Cerebellar nuclear complex (tissue), 1 donor: ENCODE results near the gene TM4SF20.

ENCODE experiments used
- DNase-seq, 2 experiments: peaks; one replicate each; lab custom pipeline; 2025; lab: John Stamatoyannopoulos, UW

The TM4SF20 gene, protein sequence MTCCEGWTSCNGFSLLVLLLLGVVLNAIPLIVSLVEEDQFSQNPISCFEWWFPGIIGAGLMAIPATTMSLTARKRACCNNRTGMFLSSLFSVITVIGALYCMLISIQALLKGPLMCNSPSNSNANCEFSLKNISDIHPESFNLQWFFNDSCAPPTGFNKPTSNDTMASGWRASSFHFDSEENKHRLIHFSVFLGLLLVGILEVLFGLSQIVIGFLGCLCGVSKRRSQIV

DNA sequence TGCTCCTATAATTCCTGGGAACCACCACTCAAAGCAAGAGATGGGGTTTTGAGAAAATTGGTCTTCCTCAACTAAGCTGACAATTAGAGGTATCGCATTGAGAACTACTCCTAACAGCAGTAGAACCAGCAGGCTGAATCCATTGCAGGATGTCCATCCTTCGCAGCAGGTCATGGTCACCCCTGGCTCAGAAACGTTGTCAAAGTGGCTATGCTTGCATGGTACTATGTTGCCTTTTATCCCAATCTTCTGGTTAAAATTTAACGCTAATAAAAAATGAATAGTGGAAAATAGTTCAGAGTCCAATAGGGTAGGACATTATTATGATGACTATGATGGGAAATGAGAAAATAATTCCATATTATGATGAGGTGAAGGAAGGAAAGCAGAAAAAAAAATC, at the start of gene TM4SF20:
TSS of gene TM4SF20 (minus strand) at position 212 of the 400 bp plus-strand sequence. CDS start at position 174, 38 bp downstream.
- no peak for DNase-seq

DNA sequence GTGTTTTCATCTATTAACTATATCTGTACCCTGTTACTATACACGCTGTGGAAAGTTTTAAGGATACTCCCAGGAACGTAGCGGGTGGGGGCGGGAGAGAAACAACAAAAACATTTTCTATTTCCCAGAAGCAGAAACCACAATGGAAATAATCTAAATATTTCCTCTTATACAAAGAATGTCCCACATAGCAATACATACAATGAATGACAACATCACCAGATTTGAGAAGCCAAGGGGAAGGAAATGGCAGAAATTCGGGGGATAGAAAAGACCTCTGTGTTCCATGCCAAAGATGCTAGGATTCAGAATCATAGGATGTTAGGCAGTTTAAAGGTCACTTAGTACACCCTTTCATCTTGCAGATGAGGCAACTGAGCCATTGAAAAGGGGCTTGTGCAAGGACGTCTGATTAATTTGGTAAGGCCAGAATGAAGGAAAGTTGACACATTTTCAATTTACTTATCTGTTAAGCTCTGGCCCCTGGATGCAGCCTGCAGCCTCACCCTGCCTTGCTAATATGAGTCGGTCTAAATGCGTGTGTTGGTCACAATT, 49.7 kb upstream of the TM4SF20 start:
- no peak for DNase-seq

DNA sequence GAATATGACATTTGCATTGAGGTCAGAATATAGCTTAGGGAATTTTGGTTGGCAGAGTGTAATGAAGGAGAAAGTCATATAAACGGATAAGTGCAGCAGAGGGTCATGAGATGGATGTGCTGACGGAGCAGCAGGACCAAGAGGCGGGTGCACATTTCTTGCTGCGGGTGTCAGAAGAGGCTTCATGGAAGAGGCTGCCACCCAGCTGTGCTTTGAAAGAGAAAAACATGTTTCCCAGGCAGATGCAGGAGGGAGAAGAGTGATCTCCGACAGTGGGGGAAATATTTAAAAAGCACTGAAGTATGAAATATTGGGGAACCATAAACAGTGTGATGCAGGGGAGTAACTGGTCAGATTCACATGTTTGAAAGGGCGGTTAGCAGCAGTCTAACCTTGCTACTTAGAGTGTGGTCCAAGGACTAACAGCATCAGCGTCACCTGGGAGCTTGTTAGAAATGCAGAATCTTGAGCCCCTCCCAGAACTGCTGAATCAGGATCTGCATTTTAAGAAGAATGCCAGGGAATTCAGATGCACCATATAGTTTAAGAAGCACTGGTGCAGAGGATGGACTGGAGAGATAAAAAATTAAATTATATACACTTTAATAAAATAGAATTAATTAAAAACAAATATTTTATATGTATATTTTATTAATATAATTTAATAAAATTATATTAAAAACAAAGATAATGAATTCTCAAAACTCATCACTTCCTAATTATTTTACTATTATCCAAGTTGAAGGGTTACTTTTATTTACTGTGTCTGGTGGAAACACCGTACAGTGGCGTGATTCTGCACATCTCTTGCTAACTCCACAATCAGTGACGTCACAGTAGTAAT, 44.8 kb upstream of the TM4SF20 start:
- DNase-seq, result no peak

DNA sequence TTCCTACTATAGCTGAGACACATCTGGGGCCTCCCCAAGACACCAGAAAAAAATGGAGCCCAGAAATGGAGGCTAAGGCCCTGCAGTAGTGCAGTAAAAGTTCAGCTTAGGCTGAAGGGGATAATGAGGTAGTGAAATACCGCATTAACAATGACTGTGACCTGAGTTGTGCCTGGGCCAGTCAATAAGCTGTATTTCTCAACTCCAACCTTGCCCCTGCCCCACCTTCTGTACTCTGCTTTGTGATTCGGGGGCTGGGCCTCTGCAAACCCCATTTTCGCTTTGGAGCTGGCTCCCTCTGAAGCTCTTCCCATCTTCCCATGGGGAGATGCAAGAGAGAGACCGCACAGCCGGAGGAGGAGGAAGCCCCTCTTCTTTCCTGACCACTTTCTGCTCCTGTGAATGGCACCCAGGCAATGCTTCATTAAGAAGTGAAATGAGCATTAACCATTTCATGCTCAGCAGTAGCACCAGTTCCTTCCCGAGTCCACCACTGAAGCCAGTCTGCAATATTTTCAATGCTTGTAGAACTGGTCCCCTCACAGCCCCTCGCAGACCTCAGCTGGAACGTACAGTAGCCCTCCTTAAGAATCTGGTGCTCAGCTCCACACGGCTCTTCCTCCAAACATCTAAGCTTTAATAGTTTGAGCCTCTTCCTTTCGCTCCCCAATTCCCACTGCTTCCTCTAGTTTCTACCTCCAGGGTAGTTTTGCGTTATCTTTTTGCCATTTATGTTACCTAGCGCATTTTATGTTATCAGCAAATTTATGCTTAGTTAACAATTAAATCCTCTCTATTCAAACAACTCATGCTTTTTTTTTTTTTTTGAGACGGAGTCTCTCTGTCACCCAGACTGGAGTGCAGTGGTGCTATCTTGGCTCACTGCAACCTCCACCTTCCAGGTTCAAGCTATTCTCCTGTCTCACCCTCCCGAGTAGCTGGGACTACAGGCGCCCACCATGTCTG, 41.3 kb upstream of the TM4SF20 start:
- no peak for DNase-seq

DNA sequence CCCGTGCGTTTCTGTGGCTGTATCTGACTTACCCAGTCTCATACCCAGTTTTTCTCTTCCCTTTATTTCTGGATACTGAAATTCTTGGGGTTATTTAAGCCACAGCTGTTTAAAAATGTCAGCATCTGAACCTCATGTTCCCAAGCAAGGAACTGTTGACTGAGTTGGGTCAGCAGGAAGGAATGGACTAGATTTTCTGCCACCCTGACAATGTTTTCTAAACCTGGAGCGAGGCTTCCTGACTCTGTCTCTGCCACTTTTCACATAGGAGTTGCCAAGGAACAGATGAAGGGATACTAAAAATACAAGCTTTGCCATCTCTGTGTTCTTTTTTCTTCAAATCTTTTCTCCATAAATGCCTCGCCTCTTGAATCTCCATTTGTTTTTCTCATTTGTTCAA, 37.6 kb upstream of the TM4SF20 start:
- DNase-seq, result no peak

DNA sequence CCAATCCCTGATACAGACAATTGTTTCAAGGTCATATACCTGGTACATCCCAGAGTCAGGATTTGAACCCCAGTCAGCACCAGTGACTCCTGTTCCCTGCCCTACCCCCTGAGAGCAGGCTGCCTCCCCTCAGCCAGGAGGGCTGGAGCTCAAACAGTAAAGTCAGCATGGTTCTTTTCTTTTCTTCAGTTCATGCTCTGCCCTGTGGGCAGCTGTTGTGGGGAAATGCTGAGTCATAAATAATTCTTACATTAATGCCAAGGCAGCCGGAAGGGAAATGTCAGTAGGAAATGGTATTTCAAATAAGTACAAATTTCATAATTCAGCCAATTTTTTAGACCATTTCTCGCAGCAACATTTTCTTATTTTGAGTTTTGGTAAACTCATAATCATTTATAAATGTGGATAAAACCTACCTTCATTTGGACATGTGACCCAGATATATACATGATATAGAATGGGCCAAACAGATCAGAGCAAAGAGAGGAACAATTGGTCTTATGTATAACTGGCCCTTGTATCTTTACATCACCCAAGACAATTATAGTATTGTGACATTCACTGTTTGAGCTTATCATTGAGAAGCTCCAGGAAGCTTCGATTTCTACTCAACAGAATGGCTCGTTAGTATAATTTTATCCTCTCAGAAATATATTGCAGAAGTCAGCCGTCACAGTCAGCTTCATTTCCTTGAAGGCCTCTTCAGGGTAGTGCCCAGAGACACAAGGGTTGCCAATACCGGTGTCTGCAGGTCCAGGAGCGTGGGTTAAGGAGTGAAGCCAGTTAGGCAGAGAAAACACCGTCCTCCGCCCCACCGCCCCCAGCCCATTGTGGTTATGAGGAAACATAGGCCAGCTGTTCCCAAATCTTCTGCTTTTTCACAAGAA, 36.7 kb upstream of the TM4SF20 start:
- DNase-seq, result no peak

DNA sequence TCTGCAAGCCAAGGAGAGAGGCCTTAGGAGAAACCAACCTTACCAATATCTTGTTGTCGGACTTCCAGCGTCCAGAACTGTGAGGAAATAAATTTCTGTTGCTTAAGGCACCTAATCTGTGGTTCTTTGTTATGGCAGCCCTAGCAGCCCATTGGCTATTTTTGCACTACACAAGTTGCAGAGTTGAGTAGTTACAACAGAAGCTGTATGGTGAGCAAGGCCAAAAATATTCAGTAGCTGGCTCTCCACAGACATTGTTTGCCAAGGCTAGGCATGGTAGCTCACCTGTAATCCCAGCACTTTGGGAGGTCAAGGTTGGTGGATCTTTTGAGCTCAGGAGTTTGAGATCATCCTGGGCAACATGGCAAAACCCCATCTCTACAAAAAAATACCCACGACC, 35.7 kb upstream of the TM4SF20 start:
- no peak for DNase-seq

DNA sequence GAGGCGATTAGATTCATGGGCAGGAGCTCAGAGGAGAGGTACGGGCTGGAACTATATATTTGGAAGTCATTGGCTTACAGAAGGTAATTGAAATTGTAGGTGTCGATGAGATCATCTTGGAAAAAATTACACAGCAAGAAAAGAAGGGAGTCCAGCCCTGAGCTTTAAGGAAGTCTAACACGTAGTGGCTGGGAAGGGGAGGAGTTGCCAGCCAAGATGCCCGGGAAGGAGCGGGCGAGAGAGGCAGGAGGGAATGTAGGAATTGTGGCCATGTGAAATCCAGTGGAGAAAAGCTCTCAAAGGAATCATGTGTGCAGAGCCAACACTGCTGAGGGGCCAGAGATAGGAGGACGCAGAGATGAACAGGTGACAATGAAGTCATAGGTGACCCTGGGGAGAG, 34.3 kb upstream of the TM4SF20 start:
- no peak for DNase-seq

DNA sequence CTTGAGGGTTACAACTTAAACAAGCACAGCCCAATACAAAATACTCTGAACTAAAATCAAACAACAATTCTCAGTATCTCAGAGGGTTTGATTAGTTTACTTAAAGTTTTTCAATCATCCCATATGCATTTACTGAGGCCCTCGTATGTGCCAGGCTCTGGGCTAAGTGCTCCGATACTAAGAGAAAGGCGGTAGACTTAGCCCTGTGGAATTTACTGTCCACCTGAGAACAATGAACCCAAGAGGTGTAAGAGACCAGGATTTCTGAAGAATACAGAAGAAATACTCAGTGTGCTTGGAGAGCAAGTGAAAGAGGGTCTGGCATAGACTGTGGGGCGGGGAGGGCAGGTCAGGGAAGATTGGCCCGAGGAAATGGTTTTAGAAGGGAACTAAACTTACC, 33.8 kb upstream of the TM4SF20 start:
- no peak for DNase-seq

DNA sequence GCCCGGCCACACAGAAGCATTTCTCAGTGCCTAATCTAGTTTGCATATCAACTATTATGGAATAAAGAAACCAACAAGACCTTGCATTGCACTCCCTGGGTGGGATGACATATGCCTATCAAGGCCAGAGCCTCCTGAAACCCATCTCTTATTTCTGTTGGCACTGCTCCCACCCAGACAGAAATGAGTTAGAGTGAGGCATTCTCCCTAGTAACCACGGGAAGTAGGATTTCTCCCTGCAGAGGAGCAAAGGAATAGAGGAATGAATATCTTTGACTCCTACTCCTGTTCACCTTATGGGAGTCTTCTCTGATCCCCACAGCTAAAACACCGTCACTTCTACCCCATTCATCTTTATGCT, 32.9 kb upstream of the TM4SF20 start:
- DNase-seq, result no peak

DNA sequence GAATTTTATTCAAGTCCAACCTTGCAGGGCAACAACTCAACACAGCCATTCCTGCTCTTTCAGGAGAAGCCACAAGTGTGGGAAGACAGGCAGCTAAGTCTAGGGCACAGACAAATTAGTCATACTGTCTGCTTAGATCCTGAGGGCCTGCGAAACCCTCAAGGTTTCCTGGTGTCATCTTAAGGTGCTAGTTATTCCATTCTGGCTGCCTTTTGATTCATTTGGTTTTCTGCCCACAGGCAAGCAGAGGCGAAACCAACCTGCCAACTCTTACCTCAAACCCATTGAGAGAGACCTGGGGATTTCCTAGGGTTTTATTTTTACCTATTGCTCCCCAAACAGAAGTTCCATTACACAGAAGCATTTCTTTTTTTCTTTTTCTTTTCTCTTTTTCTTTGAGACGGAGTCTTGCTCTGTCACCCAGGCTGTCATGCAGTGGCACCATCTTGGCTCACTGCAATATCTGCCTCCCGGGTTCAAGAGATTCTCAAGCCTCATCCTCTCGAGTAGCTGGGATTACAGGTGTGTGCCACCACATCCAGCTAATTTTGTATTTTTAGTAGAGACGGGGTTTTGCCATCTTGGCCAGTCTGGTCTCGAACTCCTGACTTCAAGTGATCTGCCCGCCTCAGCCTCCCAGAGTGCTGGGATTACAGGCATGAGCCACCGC, 32.3 kb upstream of the TM4SF20 start:
- no peak for DNase-seq

DNA sequence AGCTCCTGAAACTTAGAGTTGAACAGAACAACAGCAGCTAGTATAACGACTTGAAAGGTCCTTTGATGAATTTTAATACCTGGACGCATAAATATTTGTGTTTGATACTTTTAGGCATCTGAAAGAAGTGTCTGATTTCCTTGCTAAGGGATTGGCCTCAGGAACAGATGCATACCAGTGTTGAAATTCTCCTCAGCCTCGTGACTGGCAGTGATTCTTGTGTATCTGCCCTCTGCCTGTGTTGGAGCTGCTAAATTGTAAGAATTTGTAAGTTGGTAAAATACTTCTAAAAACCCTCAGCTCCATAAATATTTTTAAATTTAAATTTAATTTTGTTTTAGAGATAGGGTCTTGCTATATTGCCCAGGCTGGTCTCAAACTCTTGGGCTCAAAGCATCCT, 31.1 kb upstream of the TM4SF20 start:
- DNase-seq, result no peak

DNA sequence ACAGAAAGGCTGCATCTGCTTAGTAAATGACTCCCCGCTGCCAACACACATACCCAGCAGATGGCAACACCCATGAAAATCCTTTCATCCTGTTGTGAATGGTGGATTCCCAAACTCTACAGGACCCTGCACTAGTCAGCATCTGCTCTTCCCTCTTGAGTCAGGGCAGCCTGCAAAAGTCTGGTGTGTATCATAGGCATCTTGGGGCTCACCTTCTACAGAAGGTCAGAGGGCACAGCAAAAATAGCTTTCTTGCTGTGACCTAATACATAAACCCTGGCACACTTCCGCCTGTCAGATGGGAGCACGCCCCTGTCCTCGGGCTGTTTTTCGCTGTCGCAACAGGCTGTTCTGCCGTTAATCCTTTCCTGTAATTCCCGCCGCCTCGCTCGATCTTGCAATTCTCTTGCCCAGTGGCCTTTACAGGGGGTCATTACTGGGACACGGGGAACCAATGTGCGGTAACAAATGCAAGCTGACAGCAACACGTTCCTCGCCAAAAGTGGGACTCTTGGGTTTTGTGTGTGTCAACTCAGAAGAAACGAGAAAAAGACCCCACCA, 28.6 kb upstream of the TM4SF20 start:
- no peak for DNase-seq

DNA sequence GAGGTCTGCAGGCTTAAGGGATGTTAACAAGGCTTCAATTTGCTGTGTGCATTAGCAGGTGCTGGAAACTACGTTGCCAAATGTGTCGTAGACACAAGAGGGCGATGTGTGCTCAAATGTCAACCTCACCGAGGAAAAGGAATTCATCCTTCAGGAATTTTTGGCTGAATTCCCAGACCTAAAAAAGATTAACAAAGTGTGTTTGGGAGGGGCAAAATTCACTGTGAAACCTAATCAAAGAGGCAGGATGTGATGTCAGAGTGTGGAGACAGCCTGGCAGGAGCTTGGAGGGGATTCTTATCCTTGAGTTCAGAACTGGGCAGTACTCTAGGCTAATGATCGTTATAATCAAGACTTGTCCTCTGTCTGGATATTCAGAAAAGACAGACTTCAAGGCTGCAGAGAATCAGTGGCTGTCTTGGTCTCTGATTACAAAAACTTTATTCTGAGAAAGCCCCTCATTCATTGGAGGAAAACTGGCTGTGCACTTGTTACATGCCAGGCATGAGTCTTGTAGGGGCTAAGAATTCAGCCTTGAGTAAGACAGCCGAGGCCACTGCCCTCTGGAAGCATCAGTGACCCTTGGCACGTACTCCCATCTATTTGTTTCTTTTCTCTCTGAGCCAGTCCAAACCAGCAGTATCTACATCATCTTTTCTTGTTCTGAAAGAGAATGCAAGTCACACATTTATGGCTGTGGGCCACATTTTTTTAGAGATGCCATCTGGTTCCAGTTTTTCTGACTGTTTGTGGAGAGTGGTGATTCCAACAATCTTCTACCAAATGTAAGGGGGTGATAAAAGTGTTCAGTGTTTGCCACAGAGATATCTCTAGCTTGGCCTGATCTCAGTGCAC, 27.3 kb upstream of the TM4SF20 start:
- peak; percentile 19 to 72 for DNase-seq

DNA sequence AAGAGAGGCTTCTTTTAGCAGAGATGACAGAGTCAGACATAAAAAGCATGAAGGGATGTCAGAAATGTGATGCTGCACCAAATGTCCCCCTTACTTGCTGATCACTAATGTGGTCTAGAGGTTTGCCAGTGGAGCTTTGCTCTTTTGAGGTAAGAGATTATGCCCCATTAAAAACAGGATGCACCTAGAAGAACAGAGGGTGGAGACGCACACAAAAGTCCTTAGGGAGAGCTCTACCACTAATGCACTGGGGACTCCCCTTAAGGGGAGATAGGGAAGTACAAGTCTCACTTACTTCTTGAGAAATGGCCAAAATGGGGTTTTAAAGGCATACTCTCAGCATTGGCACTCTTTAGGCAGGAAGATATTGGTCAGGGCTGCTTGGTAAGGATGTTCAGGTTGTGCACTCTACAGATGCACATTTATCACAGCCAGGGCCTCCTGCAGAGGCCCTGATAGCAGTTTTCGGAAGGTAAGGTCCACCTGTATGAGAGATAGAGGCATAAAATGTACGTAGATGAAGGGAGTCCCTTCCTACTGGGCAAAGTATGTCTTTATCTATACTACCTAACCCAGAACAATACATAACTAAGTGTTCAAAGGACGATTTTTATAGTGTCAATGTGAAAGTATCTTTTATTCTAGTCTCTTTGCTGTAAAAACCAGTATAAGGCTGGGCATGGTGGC, 25.6 kb upstream of the TM4SF20 start:
- DNase-seq, result no peak

DNA sequence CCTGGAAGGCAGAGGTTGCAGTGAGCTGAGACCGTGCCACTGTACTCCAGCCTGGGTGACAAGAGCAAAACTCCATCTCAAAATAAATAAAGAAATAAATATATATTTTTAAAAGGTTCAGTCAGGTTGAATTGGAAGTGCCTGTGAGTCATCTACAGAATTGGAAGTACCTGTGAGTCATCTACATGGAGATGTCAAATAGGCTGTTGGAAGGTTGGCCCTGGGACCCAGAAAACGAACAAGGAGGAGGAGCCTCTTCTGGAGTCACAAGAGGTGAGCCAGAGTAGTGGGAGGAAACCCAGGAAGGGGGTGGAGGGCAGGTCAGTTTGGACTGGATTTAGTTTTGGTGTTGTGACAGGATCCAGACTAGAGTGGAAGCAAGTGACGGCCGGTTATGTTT, 23.9 kb upstream of the TM4SF20 start:
- DNase-seq, result no peak

DNA sequence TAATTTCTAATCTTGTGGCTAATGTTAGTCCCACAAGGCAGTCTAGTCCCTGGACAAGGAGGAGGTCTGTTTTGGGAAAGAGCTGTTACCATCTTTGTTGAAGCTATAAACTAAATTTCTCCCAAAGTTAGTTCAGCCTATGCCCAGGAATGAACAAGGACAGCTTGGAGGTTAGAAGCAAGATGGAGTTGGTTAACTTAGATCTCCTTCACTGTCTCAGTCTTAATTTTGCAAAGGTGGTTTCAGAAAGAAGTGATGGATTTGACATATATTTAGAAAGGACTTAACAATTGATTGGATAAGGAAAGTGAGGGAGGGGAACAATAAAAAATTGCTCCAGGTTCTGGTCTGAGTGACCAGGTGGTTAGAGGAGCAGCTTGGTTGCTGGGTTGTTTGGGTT, 23.2 kb upstream of the TM4SF20 start:
- no peak for DNase-seq

DNA sequence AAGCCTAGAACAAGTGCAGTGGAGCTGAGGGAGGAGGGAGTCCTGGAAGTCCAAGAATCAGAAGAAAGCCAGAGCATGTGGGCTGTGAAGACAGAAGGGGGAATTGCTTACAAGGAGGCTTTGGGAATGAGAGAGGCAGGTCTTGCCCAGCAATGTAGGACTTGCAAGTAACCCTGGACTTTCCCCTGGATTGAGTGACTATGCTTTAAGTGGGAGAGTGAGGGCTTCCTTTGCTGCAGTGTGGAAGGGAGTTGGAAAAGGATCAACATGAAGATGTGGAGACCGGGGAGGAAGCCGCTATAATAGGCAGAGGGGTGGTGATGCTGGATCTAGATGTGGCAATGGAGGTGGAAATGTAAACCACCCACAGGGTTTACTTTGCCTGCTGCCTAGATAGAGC, 22.4 kb upstream of the TM4SF20 start:
- DNase-seq, result no peak
